DOHH2 (cell line): Measurements from ENCODE around the gene MLH1.

Source experiments
- CTCF ChIP-seq: fragments of 200-600 bp; sonication (generic); IDR thresholded peaks from one replicate; pipeline ENCODE4 v1.5.1; 2014; ENCODE audit warnings: antibody characterized with exemption, mild to moderate bottlenecking, low read depth, low read length; ENCODE audit not compliant: poor library complexity, severe bottlenecking
- EZH2phosphoT487 ChIP-seq: fragments of 200-600 bp; sonication (generic); IDR thresholded peaks from 2 replicates; pipeline ENCODE4 v1.6.1; 2017; ENCODE audit warnings: borderline replicate concordance, mild to moderate bottlenecking, antibody characterized with exemption, low read length, moderate library complexity, mixed read lengths

- no peak for TF ChIP-seq EZH2phosphoT487
- no peak for TF ChIP-seq CTCF
These were observed 35.2 kb upstream of the MLH1 start for GRCh38 chr3:36957862-36958686.
